Measurements from ENCODE around the gene LLGL2.

Gene LLGL2

GRCh38 chr17:75517297-75517865 is 8.1 kb upstream of the LLGL2 start:
- no peak for TF ChIP-seq CTCF (IDR thresholded peaks at IDR 0.05)

GRCh38 chr17:75518201-75518600 is 7.3 kb upstream of the LLGL2 start:
- no peak for TF ChIP-seq CTCF (IDR thresholded peaks at IDR 0.05)

- TF ChIP-seq CTCF (IDR thresholded peaks at IDR 0.05) = no peak
These were observed 6.4 kb upstream of the LLGL2 start for GRCh38 chr17:75518983-75519537.

GRCh38 chr17:75521290-75521689 is 4.2 kb upstream of the LLGL2 start:
- TF ChIP-seq CTCF (IDR thresholded peaks at IDR 0.05) = no peak

- TF ChIP-seq CTCF (IDR thresholded peaks at IDR 0.05) = no peak
These were observed 3.4 kb upstream of the LLGL2 start for GRCh38 chr17:75521951-75522727.

GRCh38 chr17:75523647-75524046 is 1.9 kb upstream of the LLGL2 start:
- no peak for TF ChIP-seq CTCF (IDR thresholded peaks at IDR 0.05)

GRCh38 chr17:75524269-75524969 is 1.1 kb upstream of the LLGL2 start:
- TF ChIP-seq CTCF (IDR thresholded peaks at IDR 0.05) = no peak
